AG04450 (cell line): ENCODE data around the gene SH3PXD2A. TPM values are rescaled to one million over a fixed set of nuclear protein-coding genes. Genes with fewer than 3 reads are reported as not detected.

Experiments
- CTCF ChIA-PET: fragments of 300-600, 350-600 bp; formaldehyde crosslinking; extraction: SDS; loops from one replicate; lab custom pipeline; 2022; ENCODE audit warnings: antibody characterized with exemption, inconsistent platforms; lab: Charles Lee
- POLR2A ChIA-PET: fragments of 350-600 bp; formaldehyde crosslinking; extraction: SDS; loops from one replicate; lab custom pipeline; 2021; ENCODE audit warnings: antibody characterized with exemption, inconsistent platforms; lab: Yijun Ruan, JAX
- DNase-seq: peaks from one replicate; pipeline ENCODE4 v3.0.0-alpha.2; 2011; ENCODE audit warnings: low read depth, low spot score
- H3K27ac ChIP-seq: one replicate; pipeline ENCODE4 v1.5.1; 2012; ENCODE audit warnings: low read depth, low read length, control low read depth
- H3K27me3 ChIP-seq: one replicate; pipeline ENCODE4 v1.6.0; 2012; ENCODE audit warnings: low read length; ENCODE audit not compliant: control insufficient read depth, insufficient read depth
- H3K4me3 ChIP-seq: 2 replicates; pipeline ENCODE4 v1.5.1; 2011; ENCODE audit warnings: mild to moderate bottlenecking, low read depth, low read length, control low read depth
- H3K9me3 ChIP-seq: 2 replicates; pipeline ENCODE4 v1.5.1; 2012; ENCODE audit warnings: low read length; ENCODE audit not compliant: control insufficient read depth, insufficient read depth
- polyA plus RNA-seq: library from polyadenylated mRNA; depleted of rRNA; stranded (reverse); fragments of >200 nt; gene quantifications from 2 replicates; pipeline ENCODE4 v1.2.3, GENCODE V29; 2011
- TF ChIP-seq, protein P1 (sequence below): IDR thresholded peaks from 2 replicates; pipeline ENCODE4 v1.5.1; 2011; ENCODE audit warnings: low read depth, low read length, control low read depth, inconsistent platforms

Gene SH3PXD2A
- polyA plus RNA-seq, 1 experiment = 22.9 TPM

DNA sequence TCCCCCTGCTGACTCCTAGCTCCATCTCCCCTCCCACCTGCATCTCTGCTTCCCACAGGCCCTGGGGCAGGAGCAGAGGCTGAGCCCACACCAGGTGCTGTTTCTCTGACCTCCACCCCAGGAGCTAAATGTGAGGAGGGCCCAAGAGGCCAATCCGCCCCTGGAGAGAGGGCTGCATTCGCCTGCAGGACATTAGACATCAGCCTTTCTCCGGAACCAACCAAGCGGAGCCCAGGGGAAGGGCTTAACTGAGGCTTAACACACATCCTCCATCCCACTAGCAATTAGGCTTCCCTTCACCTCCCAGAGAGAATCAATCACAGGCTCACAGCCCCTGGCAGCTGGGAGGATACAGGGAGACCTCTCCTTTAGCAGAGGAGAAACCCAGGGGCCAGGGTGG lies 50.5 kb downstream of the SH3PXD2A start:
- DNase-seq = no peak
- POLR2A ChIA-PET = no interaction called here
- CTCF ChIA-PET = no interaction called here
- TF ChIP-seq, protein P1, sequence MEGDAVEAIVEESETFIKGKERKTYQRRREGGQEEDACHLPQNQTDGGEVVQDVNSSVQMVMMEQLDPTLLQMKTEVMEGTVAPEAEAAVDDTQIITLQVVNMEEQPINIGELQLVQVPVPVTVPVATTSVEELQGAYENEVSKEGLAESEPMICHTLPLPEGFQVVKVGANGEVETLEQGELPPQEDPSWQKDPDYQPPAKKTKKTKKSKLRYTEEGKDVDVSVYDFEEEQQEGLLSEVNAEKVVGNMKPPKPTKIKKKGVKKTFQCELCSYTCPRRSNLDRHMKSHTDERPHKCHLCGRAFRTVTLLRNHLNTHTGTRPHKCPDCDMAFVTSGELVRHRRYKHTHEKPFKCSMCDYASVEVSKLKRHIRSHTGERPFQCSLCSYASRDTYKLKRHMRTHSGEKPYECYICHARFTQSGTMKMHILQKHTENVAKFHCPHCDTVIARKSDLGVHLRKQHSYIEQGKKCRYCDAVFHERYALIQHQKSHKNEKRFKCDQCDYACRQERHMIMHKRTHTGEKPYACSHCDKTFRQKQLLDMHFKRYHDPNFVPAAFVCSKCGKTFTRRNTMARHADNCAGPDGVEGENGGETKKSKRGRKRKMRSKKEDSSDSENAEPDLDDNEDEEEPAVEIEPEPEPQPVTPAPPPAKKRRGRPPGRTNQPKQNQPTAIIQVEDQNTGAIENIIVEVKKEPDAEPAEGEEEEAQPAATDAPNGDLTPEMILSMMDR = no peak
- Histone ChIP-seq H3K4me3 (no peak overlapping the region), H3K27ac (no peak overlapping the region), H3K27me3 (no peaks in the 10 kb centered on the region), H3K9me3 (no peaks in the 10 kb centered on the region)

DNA sequence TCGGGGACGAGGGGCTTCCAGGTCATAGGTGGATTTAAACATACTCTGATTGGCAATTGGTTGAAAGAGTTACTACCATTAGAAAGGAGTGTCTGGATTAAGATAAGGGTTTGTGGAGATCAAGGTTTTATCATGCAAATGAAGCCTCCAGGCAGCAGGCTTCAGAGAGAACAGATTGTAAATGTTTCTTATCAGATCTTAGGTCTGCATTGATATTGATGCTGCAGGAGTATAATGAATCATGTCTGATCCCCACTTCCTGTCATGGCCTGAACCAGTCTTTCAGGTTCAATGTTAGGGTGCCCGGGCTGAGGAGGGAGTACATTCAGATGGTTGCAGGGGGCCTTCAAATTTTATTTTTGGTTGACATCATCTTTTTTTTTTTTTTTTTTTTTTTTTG lies 51.4 kb downstream of the SH3PXD2A start:
- TF ChIP-seq, protein P1 = no peak
- ChIA-PET CTCF (interaction anchor here (1.3 kb wide), 1 partner anchor 81 kb away, joined by 3 read pairs; no protein-coding TSS in a partner anchor), POLR2A (no interaction called here)
- no peak for DNase-seq
- H3K9me3 ChIP-seq = no peaks in the 10 kb centered on the region
- no peak overlapping the region for H3K4me3 ChIP-seq
- no peak overlapping the region for H3K27ac ChIP-seq
- no peaks in the 10 kb centered on the region for H3K27me3 ChIP-seq

DNA sequence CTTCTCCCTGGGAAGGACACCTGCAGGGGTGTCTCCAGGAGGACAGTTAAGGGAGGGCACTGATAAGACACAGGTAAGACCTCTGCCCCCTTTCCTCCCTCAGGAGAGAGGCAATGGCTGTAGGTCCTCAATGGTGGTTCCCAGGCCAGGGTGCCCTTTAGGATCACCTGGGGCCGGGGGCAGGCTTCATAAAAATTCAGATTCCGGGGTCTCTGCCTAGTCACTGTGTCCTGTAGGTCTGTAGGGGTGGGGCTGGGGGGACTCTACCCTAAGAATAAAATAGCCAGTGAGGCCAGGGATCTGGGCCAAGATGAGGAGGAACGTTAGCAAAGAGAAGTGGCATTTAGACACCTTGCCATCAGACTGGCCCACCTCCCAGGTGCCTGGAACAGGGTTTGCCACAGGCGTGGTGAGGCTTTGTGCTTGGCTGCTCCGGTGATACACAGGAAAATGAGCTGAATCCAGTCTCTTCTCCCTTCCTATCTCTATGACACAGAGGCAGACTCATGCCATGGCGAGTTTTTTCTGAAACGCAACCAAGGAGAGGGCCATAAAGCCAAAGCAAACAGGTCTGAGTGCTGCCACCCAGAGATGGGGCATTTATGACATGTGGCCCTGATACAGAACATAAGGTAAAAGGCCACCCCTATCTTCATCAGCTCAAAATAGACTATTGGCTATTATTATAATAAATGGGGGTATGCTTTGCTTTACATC lies 52.6 kb downstream of the SH3PXD2A start:
- ChIA-PET CTCF (interaction anchor here (1.3 kb wide), 1 partner anchor 82 kb away, joined by 3 read pairs; no protein-coding TSS in a partner anchor), POLR2A (no interaction called here)
- no peak for DNase-seq
- Histone ChIP-seq H3K27me3 (no peaks in the 10 kb centered on the region), H3K27ac (no peak overlapping the region), H3K4me3 (no peak overlapping the region), H3K9me3 (no peaks in the 10 kb centered on the region)
- TF ChIP-seq, protein P1 = no peak

DNA sequence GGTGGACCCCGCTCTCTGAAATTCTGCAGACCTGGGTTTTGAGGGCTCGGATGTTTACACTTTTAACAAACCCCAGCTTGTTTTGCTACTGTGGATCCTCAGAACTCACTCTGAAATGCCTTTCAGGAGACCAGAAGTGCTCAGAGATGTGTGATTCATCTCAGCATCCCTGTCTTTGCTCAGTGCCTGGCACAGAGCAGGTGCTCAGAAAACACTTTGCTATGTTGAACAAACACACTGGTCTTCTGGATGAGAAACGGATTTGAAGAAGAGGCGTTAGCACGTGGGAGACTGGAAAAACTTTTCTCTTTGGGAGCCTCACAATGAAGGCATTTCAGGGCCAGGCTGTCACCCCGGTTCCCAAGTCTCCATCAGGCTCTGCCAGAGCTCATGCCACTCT lies 53.3 kb downstream of the SH3PXD2A start:
- TF ChIP-seq, protein P1 = no peak
- CTCF ChIA-PET = interaction anchor here (0.7 to 0.9 kb wide), 2 partner anchors 12 to 47 kb away, joined by 3 to 4 read pairs; no protein-coding TSS in a partner anchor
- no peak overlapping the region for H3K27ac ChIP-seq
- POLR2A ChIA-PET = no interaction called here
- no peak overlapping the region for H3K4me3 ChIP-seq
- no peak for DNase-seq
- no peaks in the 10 kb centered on the region for H3K27me3 ChIP-seq
- H3K9me3 ChIP-seq = no peaks in the 10 kb centered on the region

DNA sequence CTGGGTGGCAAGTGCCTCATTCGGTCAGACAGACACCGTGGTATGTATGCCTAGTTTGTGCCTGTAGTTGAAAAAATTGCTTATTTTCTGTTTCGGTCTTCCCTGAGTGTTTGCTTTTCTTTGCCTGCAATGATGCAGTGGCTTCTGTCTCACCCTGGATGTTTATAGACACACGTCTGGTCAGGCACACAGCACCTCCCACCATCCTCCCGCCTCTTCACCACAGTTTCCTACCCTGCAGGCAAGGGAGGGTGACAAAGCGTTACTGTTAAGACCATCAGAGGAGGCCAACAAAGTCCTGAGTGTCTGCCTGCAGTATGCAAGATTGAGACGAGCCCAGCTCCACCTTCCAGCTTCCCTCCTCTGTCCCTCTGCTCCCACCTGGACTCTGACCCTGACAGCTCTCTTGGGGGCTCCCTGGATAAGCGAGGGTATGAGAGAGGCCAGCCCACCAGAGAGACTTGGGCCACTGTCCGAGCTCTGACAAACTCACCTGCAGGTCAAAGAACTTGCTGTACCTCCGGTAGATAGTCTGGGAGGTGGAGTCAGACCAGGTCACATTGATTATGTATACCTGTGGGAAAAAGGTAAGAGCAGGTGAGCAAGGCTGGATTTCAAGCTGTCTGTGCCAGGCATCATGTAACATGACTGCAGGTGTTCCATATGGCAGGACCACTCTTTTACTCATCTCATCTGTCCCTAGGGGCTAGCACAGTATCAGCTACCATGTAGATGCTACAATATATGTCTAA lies 54.4 kb downstream of the SH3PXD2A start:
- Histone ChIP-seq H3K4me3 (no peak overlapping the region), H3K27ac (no peak overlapping the region), H3K9me3 (no peaks in the 10 kb centered on the region), H3K27me3 (no peaks in the 10 kb centered on the region)
- TF ChIP-seq, protein P1 = no peak
- POLR2A ChIA-PET = no interaction called here
- DNase-seq = no peak
- CTCF ChIA-PET = no interaction called here
